Smooth muscle cell (in vitro differentiated cells): ENCODE results near the gene RPUSD4. TPM values are rescaled to one million over a fixed set of nuclear protein-coding genes. Genes with fewer than 3 reads are reported as not detected.

Experiments used
- DNase-seq: peaks from one replicate; lab custom pipeline; 2025; ENCODE audit not compliant: unreplicated experiment; lab: John Stamatoyannopoulos, UW
- H2AFZ ChIP-seq: fragments of 200-600 bp; sonication (generic); 2 replicates; pipeline ENCODE4 v1.6.0; 2016; ENCODE audit warnings: antibody characterized with exemption, low read depth, mild to moderate bottlenecking
- H3F3A ChIP-seq: fragments of 200-600 bp; sonication (generic); 2 replicates; pipeline ENCODE4 v1.6.0; 2017; ENCODE audit warnings: antibody characterized with exemption, low read depth
- H3K27ac ChIP-seq: fragments of 200-600 bp; sonication (generic); 2 replicates; pipeline ENCODE4 v1.5.1; 2016; ENCODE audit warnings: low read depth, mild to moderate bottlenecking
- H3K27me3 ChIP-seq: fragments of 200-600 bp; sonication (generic); 2 replicates; pipeline ENCODE4 v1.6.1; 2016; ENCODE audit warnings: low read depth, mild to moderate bottlenecking
- H3K36me3 ChIP-seq: fragments of 200-600 bp; sonication (generic); 2 replicates; pipeline ENCODE4 v1.5.1; 2016; ENCODE audit warnings: low read depth
- H3K4me1 ChIP-seq: fragments of 200-600 bp; sonication (generic); 2 replicates; pipeline ENCODE4 v1.5.1; 2016; ENCODE audit warnings: low read depth
- H3K4me2 ChIP-seq: fragments of 200-600 bp; sonication (generic); 2 replicates; pipeline ENCODE4 v1.6.0; 2016; ENCODE audit warnings: mild to moderate bottlenecking
- H3K4me3 ChIP-seq: fragments of 200-600 bp; sonication (generic); 2 replicates; pipeline ENCODE4 v1.5.1; 2016; ENCODE audit warnings: mild to moderate bottlenecking
- H3K79me2 ChIP-seq: fragments of 200-600 bp; sonication (generic); 2 replicates; pipeline ENCODE4 v1.6.0; 2016; ENCODE audit warnings: low read depth, mild to moderate bottlenecking
- H3K9ac ChIP-seq: fragments of 200-600 bp; sonication (generic); 2 replicates; pipeline ENCODE4 v1.6.0; 2016; ENCODE audit warnings: low read depth
- H3K9me3 ChIP-seq: fragments of 200-600 bp; sonication (generic); replicated peaks from 2 replicates; pipeline ENCODE4 v1.5.1; 2016; ENCODE audit warnings: low read depth
- H4K20me1 ChIP-seq: fragments of 200-600 bp; sonication (generic); 2 replicates; pipeline ENCODE4 v1.6.0; 2016; ENCODE audit warnings: low read depth
- CTCF ChIP-seq: fragments of 200-600 bp; sonication (generic); IDR thresholded peaks from 2 replicates; pipeline ENCODE4 v1.5.1; 2017; ENCODE audit warnings: borderline replicate concordance, mild to moderate bottlenecking, antibody characterized with exemption; ENCODE audit not compliant: insufficient read depth, poor library complexity, severe bottlenecking
- WGBS: methylation state at CpG from one replicate; pipeline ENCODE4 v1.1.7; 2016; ENCODE audit warnings: low lambda C conversion rate; 5-methylcytosine and 5-hydroxymethylcytosine counted together
- polyA plus RNA-seq: library from polyadenylated mRNA; unstranded; fragments of >200 nt; fragmentation: Nextera tagmentation; extraction: Ambion mirVana; gene quantifications from 2 replicates; pipeline ENCODE4 v1.2.1, GENCODE V29; 2016
- total RNA-seq: library from RNA; depleted of rRNA; stranded (reverse); fragments of >200 nt; gene quantifications from 2 replicates; pipeline ENCODE4 v1.2.3, GENCODE V29; 2014

RPUSD4 gene
- total and polyA plus RNA-seq, 2 experiments from 2014 or later = 8.6 to 34.1 TPM

GRCh38 chr11:126210871-126211235 is 597 bp downstream of the RPUSD4 start:
- H4K20me1 ChIP-seq = peaks cover 28% of the 10 kb centered on the region
- peak overlapping the region; percentile 88 for H2AFZ ChIP-seq
- 5% methylated on average over 20 of the region's 20 CpGs for WGBS
- peaks cover 45% of the 10 kb centered on the region for H3K79me2 ChIP-seq
- peaks cover 13% of the 10 kb centered on the region for H3K4me1 ChIP-seq
- peak overlapping the region; percentile 79 for H3K9ac ChIP-seq
- TF ChIP-seq CTCF = no peak
- DNase-seq = no peak
- H3K27me3 ChIP-seq = no peaks in the 10 kb centered on the region
- H3K36me3 ChIP-seq = peaks cover 4% of the 10 kb centered on the region
- H3F3A ChIP-seq = no peaks in the 10 kb centered on the region
- H3K9me3 ChIP-seq = no peaks in the 10 kb centered on the region
- H3K4me2 ChIP-seq = peak overlapping the region; percentile 96
- H3K4me3 ChIP-seq = peak overlapping the region; percentile 88
- peak overlapping the region; percentile 63 for H3K27ac ChIP-seq

GRCh38 chr11:126207896-126208295 is 3.6 kb downstream of the RPUSD4 start:
- no peaks in the 10 kb centered on the region for H3K9me3 ChIP-seq
- H4K20me1 ChIP-seq = peaks cover 6% of the 10 kb centered on the region
- no peak for DNase-seq
- no peak overlapping the region for H2AFZ ChIP-seq
- no peak overlapping the region for H3K9ac ChIP-seq
- H3K36me3 ChIP-seq = peaks cover 12% of the 10 kb centered on the region
- peaks cover 19% of the 10 kb centered on the region for H3K79me2 ChIP-seq
- no peak for TF ChIP-seq CTCF
- H3K27ac ChIP-seq = no peak overlapping the region
- no peak overlapping the region for H3K4me2 ChIP-seq
- 98% methylated on average over 2 of the region's 2 CpGs for WGBS
- no peak overlapping the region for H3K4me3 ChIP-seq
- no peaks in the 10 kb centered on the region for H3F3A ChIP-seq
- no peaks in the 10 kb centered on the region for H3K27me3 ChIP-seq
- peaks cover 11% of the 10 kb centered on the region for H3K4me1 ChIP-seq

DNA sequence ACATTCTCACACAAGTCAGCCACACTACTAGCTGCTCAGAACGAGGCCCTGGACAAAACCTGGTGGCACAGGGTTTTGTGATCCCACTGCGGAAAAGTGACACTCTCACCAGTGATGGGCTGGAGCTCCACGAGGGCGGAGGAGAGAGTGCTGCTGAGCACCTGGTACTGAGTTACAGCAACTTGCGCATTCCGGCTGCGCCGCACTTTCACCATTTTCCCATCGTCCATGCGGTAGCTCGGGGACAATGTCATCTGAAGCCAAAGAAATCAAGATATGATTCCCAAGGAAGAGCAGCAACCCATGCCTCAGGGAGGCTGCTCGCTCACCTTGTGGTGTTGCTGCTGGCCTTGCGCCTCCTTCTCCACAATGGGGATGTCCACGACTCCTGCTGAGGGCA is 6.1 kb downstream of the RPUSD4 start:
- TF ChIP-seq CTCF = no peak
- no peak overlapping the region for H3K27ac ChIP-seq
- H3K9ac ChIP-seq = no peak overlapping the region
- H3K79me2 ChIP-seq = peaks cover under 1% of the 10 kb centered on the region
- H2AFZ ChIP-seq = no peak overlapping the region
- H4K20me1 ChIP-seq = no peaks in the 10 kb centered on the region
- H3K9me3 ChIP-seq = no peaks in the 10 kb centered on the region
- no peaks in the 10 kb centered on the region for H3F3A ChIP-seq
- peaks cover 16% of the 10 kb centered on the region for H3K36me3 ChIP-seq
- no peaks in the 10 kb centered on the region for H3K27me3 ChIP-seq
- no peak overlapping the region for H3K4me3 ChIP-seq
- no peaks in the 10 kb centered on the region for H3K4me1 ChIP-seq
- DNase-seq = no peak
- H3K4me2 ChIP-seq = no peak overlapping the region
- WGBS = 98% methylated on average over 14 of the region's 14 CpGs

DNA sequence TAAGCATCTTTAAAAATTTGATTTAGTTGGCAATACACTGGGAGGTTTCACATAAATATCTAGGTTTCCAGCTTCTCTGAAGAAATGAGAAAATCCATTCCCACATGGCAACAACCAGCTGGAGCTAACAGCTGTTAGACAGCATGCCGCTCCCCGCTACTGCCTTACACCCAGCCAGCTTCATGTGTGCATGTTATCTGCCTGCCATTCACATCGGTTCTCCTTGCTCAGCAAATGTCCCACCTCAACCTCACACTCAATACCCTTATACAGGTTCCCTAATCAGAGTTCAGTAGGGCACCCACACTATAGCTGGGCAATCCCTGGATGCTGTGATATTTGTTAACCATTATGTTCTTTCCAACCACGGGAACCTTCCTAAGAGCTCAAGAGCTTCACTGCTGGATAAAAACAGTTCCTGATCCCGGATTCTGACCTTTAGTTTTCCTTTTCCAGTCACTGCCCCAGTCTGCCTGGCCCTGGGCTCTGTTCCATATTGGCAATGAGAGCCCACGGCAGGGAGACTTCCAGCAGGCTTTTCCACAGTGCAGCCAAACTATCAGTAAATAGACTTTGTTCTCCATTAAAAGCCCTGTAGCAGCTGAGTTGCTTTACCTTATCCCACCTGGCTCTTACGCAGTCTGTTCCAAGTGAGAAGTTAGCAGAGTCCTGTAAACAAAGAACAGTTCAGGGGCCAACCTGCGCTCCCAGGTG is 8.6 kb downstream of the RPUSD4 start:
- Histone ChIP-seq H4K20me1 (no peaks in the 10 kb centered on the region), H3K9me3 (no peaks in the 10 kb centered on the region), H3K4me1 (no peaks in the 10 kb centered on the region), H3K79me2 (no peaks in the 10 kb centered on the region), H3K36me3 (peaks cover 16% of the 10 kb centered on the region), H3K27me3 (no peaks in the 10 kb centered on the region), H3K4me2 (no peak overlapping the region), H3F3A (no peaks in the 10 kb centered on the region), H2AFZ (no peak overlapping the region), H3K4me3 (no peak overlapping the region), H3K9ac (no peak overlapping the region), H3K27ac (no peak overlapping the region)
- DNase-seq = no peak
- WGBS = 86% methylated on average over 8 of the region's 8 CpGs
- TF ChIP-seq CTCF = no peak
